Peyer's patch (tissue), 4 donors: ENCODE data around the gene CRYL1.

Experiments
- CTCF ChIP-seq, 6 experiments: fragments of 450-650 bp in 4 of 6; fragments of 200-600 bp in 2 of 6; sonication (generic) in 1 of 6; IDR thresholded peaks; one replicate each; pipeline ENCODE4 v1.5.1; 2017 to 2019; ENCODE audit warnings: antibody characterized with exemption in 6 of 6, mild to moderate bottlenecking in 3 of 6, moderate library complexity in 1 of 6
- POLR2A ChIP-seq, 2 donors: fragments of 450-650 bp; IDR thresholded peaks; one replicate each; pipeline ENCODE4 v1.5.1; 2017; ENCODE audit warnings: antibody characterized with exemption in 2 of 2, mild to moderate bottlenecking in 2 of 2, moderate library complexity in 2 of 2

- no peak for TF ChIP-seq CTCF (IDR thresholded peaks at IDR 0.05)
- no peak for TF ChIP-seq POLR2A (IDR thresholded peaks at IDR 0.05)
These were observed 60.3 kb downstream of the CRYL1 start for GRCh38 chr13:20465218-20465879.
